Heart left ventricle (tissue), 16 donors: ENCODE measurements around the gene TCEAL3. TPM values are rescaled to one million over a fixed set of nuclear protein-coding genes. Genes with fewer than 3 reads are reported as not detected.

Experiments used
- ATAC-seq, 4 donors: fragments of 200-7000 bp; cut with Tn5 transposase; one replicate each; pipeline ENCODE4 v1.9.1; 2020 to 2022; ENCODE audit warnings: moderate library complexity in 4 of 4, mild to moderate bottlenecking in 3 of 4, moderate number of reproducible peaks in 1 of 4
- DNase-seq, 5 donors: peaks; one replicate each; pipeline ENCODE4 v3.0.0-alpha.2; 2020
- H3K27ac ChIP-seq, 12 donors: fragments of 200-600 bp; sonication (generic) in 4 of 12; one replicate each; pipeline versions ENCODE4 v1.5.0 to v1.8.0; 2016 to 2022; ENCODE audit warnings: mild to moderate bottlenecking in 2 of 12
- H3K27me3 ChIP-seq, 9 donors: fragments of 200-600 bp; sonication (generic) in 2 of 9; one replicate each; pipeline versions ENCODE4 v1.5.1 to v1.8.0; 2016 to 2022; ENCODE audit warnings: mild to moderate bottlenecking in 3 of 9
- H3K36me3 ChIP-seq, 9 donors: fragments of 200-600 bp; sonication (generic) in 2 of 9; one replicate each; pipeline versions ENCODE4 v1.5.0 to v1.8.0; 2018 to 2022; ENCODE audit warnings: mild to moderate bottlenecking in 2 of 9
- H3K4me1 ChIP-seq, 12 donors: fragments of 200-600 bp; sonication (generic) in 4 of 12; one replicate each; pipeline versions ENCODE4 v1.5.0 to v1.8.0; 2016 to 2022; ENCODE audit warnings: mild to moderate bottlenecking in 3 of 12
- H3K4me3 ChIP-seq, 12 donors: fragments of 200-600 bp; sonication (generic) in 4 of 12; one replicate each; pipeline versions ENCODE4 v1.5.0 to v1.8.0; 2017 to 2022; ENCODE audit warnings: mild to moderate bottlenecking in 9 of 12, moderate library complexity in 4 of 12
- H3K9me3 ChIP-seq, 12 donors: fragments of 200-600 bp; sonication (generic) in 4 of 12; one replicate each; pipeline versions ENCODE4 v1.5.0 to v1.8.0; 2016 to 2022; ENCODE audit warnings: mild to moderate bottlenecking in 1 of 12
- CTCF ChIP-seq, 12 donors: fragments of 200-600 bp; sonication (generic) in 4 of 12; IDR thresholded peaks; one replicate each; pipeline versions ENCODE4 v1.5.0 to v1.8.0; 2018 to 2022; ENCODE audit warnings: antibody characterized with exemption in 12 of 12, mild to moderate bottlenecking in 5 of 12
- POLR2A ChIP-seq, 2 donors: fragments of 450-650 bp; IDR thresholded peaks; one replicate each; pipeline ENCODE4 v1.6.1; 2017; ENCODE audit warnings: antibody characterized with exemption in 2 of 2, mild to moderate bottlenecking in 2 of 2, moderate library complexity in 2 of 2
- WGBS, 4 donors: extraction: QIAGEN DNeasy Blood & Tissue Kit in 2 of 4; methylation state at CpG; one replicate each; pipeline versions ENCODE4 v1.1.5 to v1.1.7; 2013 to 2018; 5-methylcytosine and 5-hydroxymethylcytosine counted together
- intact Hi-C, 10 donors: fragments of 100-400 bp; cut with DNase I; formaldehyde crosslinking; loops; one replicate each; pipeline versions ENCODE4 v1.11.1 to v1.14.2; 2022
- polyA plus RNA-seq, 2 donors: library from polyadenylated mRNA; stranded (reverse); fragments of 200-250 nt; gene quantifications; one replicate each; pipeline ENCODE4 v1.2.3, GENCODE V29; 2013
- total RNA-seq, 9 donors: library from RNA; depleted of rRNA in 2 of 9; stranded (reverse); fragments of >200 nt in 2 of 9; fragmentation: NEBNext Ultra II Directional in 3 of 9; extraction: Animal tissue kit (Norgen Biotek cat#: 25700) in 3 of 9; gene quantifications; one replicate each; pipeline versions ENCODE4 v1.1.0 to v1.2.4, GENCODE V29; 2016 to 2023
- donor health status: ischemic (EF 13 %, LVEDD 7.1; RV severe dilation, severe dysfunction).
- donor health status: healthy with polysubstance abuse.
- donor health status: DM: no; HTN: yes; CAD: no.
- donor health status: DM: no; HTN: no; CAD: no.
- donor health status: ischemic (EF 25% LVEDD 6.9; RV normal size, moderate dysfunction).
- donor health status: ischemic (EF 25% LVEDD 5.7; RV mildly dilated, moderate dysfunction).
- donor health status: healthy.
- donor health status: DM: yes; HTN: yes; CAD: no.
- donor health status: ischemic (EF 35%, LVEDD 5.7; RV mildly dilated, moderate dysfunction).
- donor health status: nonischemic (EF 11% LVEDD 7.7; RV severe dilation, severe dysfunction).
- donor health status: DM: yes; HTN: yes; CAD: no.
- donor health status: PGD.
- donor health status: ischemic (EF 29% LVEDD 5.4; RV normal size, mild dysfunction).
- donor health status: nonischemic (EF 23%, LVEDD 6.1; RV moderate dilation, normal function).

Gene TCEAL3
- total and polyA plus RNA-seq, 11 donors: 16.1 to 37.7 (median 21.5) TPM

GRCh38 chrX:103613362-103613890 is 5.7 kb downstream of the TCEAL3 start:
- Histone ChIP-seq H3K36me3 (peaks cover 0 to 9% (median 0%) of the 10 kb centered on the region in 9 donors), H3K27me3 (peaks cover 0 to 6% (median 0%) of the 10 kb centered on the region in 9 donors), H3K4me3 (no peak overlapping the region), H3K4me1 (peaks cover 0 to 4% (median 0%) of the 10 kb centered on the region in 12 donors), H3K27ac (no peak overlapping the region), H3K9me3 (no peaks in the 10 kb centered on the region)
- intact Hi-C loops: no loop called here
- TF ChIP-seq POLR2A (IDR thresholded peaks at IDR 0.05): no peak
- TF ChIP-seq CTCF (IDR thresholded peaks at IDR 0.05): no peak
- no peak for ATAC-seq
- WGBS, 4 donors: 38 to 89% (median 64%) methylated on average over 1 of the region's 1 CpG
- DNase-seq: no peak

- DNase-seq (no peak), ATAC-seq (no peak)
- Histone ChIP-seq H3K4me1 (no peaks in the 10 kb centered on the region), H3K36me3 (peaks cover 0 to 9% (median 0%) of the 10 kb centered on the region in 9 donors), H3K4me3 (no peak overlapping the region), H3K27me3 (peaks cover 0 to 1% (median 0%) of the 10 kb centered on the region in 9 donors), H3K9me3 (no peaks in the 10 kb centered on the region), H3K27ac (no peak overlapping the region)
- 76 to 100% (median 86%) methylated on average over 1 of the region's 1 CpG for WGBS, 4 donors
- TF ChIP-seq POLR2A (IDR thresholded peaks at IDR 0.05): no peak
- TF ChIP-seq CTCF (IDR thresholded peaks at IDR 0.05): no peak
- intact Hi-C loops: no loop called here
These were observed 7.2 kb downstream of the TCEAL3 start for GRCh38 chrX:103614999-103615398.

GRCh38 chrX:103615781-103616371 is 8.1 kb downstream of the TCEAL3 start:
- Histone ChIP-seq H3K27ac (no peak overlapping the region), H3K4me3 (no peak overlapping the region), H3K36me3 (peaks cover 0 to 3% (median 0%) of the 10 kb centered on the region in 9 donors), H3K9me3 (no peaks in the 10 kb centered on the region), H3K4me1 (no peaks in the 10 kb centered on the region), H3K27me3 (no peaks in the 10 kb centered on the region)
- TF ChIP-seq POLR2A (IDR thresholded peaks at IDR 0.05): no peak
- no peak for TF ChIP-seq CTCF (IDR thresholded peaks at IDR 0.05)
- DNase-seq (no peak), ATAC-seq (no peak)
- intact Hi-C loops: no loop called here

GRCh38 chrX:103616676-103617186 is 9.0 kb downstream of the TCEAL3 start:
- ATAC-seq (no peak), DNase-seq (no peak)
- Histone ChIP-seq H3K9me3 (no peaks in the 10 kb centered on the region), H3K36me3 (peaks cover 0 to 3% (median 0%) of the 10 kb centered on the region in 9 donors), H3K27me3 (no peaks in the 10 kb centered on the region), H3K4me3 (no peak overlapping the region), H3K27ac (no peak overlapping the region), H3K4me1 (no peaks in the 10 kb centered on the region)
- 20 to 53% (median 34%) methylated on average over 1 of the region's 1 CpG for WGBS, 4 donors
- TF ChIP-seq POLR2A (IDR thresholded peaks at IDR 0.05) (no peak), CTCF (IDR thresholded peaks at IDR 0.05) (no peak)
- intact Hi-C loops: no loop called here
